ENCODE data around the gene ANO6.
"Not testable (repeated sequence)": the region's sequence is repeated elsewhere in the genome, so short reads cannot be mapped to it uniquely, and the experiment has no call there.

Gene ANO6

GRCh38 chr12:45214071-45214470, 1.8 kb upstream of the ANO6 start:
- DNase-seq: no peak

DNA sequence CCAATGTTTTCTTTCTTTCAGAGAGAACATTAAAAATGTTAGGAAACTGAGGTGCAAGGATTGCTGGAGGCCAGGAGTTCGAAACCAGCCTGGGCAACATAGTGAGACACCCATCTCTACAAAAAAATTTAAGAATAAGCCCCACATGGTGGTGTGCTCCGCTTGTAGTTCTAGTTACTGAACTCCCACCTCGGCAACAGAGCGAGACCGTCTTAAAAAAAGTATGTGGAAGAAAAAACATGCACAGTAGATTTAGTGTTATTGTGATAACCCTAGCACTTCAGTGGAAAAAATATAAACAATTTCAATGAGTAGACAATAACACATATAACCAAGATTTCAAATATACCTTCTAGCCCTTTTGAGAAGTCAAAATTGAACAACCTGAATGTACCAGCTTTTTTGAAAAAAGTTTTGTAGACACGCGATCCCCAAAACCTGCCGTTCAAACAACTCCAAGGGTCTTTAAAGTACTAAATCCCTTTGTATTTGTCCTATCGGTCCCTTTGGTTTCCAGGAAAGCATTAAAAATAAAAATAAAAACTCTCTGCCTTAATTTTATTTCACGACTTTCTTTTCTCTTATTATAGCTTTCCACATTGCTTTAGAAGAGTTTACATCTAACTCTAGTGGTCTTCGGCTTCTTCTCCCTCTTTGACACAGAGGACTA, 1.0 kb upstream of the ANO6 start:
- no peak for DNase-seq

- DNase-seq: no peak
These were observed 511 bp downstream of the ANO6 start for GRCh38 chr12:45216230-45216982.

GRCh38 chr12:45216983-45217485, 1.1 kb downstream of the ANO6 start:
- DNase-seq: no peak

DNA sequence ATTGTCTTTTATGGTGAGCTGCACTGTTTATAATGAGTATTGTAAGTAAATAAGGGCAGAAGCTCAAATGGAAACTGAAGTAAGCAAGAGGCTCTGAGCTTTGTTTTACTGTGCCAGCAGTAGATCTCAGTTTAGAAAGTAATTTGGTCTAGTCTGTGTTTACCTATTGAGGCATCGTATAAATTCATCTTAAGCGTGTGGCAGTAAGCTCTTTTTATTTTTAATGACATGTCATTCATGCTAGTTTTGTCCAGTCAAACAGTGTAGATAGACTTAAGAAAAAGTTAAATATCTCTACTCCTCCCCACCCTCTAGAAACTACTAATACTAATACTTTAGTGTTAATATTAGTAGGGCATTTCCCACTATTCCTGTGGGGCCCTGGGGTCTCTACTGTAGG, 2.0 kb downstream of the ANO6 start:
- DNase-seq: no peak

- no peak for DNase-seq
These were observed 3.7 kb downstream of the ANO6 start for GRCh38 chr12:45219621-45220020.

GRCh38 chr12:45220363-45220931, 4.6 kb downstream of the ANO6 start:
- no peak for DNase-seq

GRCh38 chr12:45220969-45221368, 5.1 kb downstream of the ANO6 start:
- no peak for DNase-seq

GRCh38 chr12:45223868-45224267, 8.0 kb downstream of the ANO6 start:
- no peak for DNase-seq

DNA sequence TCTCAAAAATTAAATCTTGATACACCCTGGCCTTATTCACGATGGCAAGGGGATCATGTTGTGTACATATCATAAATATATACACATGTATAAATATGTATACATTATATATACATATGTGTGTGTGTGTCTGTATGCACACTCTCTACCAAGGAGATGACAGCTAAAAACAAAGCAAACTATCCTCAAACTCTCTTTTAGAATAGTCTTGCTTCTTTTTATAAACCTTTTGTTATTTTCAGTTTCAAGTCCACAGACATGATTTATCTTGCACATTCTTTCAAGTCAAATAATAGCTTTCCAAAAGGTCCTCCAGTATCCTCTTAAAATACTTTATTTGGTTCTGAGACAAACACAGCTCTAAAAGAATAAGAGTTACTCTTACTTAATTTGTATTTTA, 8.4 kb downstream of the ANO6 start:
- no peak for DNase-seq

- DNase-seq: no peak
These were observed 10.1 kb downstream of the ANO6 start for GRCh38 chr12:45226021-45226420.

DNA sequence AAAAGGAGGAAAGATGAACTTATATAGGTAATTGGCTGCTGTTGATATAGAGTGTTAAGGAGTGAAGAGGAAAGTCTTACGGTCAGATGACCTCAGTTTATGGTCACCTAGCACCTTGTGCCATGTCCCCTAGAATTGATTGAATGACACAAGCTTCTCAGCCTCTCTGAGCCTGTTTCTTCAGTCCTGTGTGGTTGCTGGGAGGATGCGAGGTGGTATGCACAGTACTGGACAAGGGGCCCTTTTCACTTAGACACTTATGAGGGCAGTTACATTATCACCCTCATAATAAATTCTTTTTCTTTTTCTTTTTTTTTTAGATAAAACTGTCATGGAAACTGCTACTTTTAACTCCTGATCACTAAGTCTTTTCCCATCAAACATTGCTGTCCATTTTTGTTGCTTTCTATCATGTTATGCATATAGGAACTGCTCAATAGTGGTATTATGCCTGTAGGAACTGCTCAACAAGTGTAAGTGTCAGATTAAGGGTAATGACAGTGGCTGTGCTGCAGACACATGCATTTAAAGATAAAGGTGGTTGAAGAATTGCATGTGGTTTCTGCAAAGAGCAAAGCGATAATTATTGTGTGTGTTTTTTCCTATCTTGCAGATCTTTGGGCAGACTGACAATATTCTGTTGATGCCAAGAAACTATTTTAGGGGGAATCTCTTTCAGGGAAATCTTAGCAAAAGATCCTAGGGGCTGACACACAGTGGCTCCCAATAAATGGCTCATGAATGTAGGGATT, 11.6 kb downstream of the ANO6 start:
- no peak for DNase-seq

GRCh38 chr12:45231515-45232145, 15.7 kb downstream of the ANO6 start:
- no peak for DNase-seq

DNA sequence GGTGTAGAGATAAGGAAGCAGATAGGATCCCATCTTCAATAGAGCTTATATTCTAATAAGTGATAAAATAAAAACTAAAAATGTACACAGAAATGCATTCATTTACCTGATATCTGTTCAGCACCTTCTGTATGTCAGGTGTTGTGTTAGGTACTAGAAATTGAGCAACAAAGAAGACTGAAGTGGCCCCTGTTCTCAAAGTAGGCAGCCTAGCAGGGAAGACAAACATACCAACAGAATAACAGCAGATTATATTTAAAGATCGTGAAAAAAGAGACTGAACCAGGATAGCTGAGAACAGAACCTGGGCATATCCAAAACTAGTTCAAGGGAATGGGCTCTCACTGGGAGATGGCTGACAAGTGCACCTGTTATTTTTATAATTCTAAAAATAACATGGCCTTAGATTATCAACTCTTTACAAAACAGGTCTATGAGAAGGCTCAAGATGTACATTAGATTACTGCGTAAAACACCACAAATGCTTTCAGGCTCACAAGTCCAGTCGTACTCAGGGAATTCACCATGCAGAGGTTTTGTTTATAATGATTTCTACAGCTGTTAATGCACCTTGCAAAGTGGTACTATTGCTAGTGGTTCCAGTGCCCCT, 16.4 kb downstream of the ANO6 start:
- DNase-seq: no peak

- DNase-seq: peak; percentile 53 to 83
These were observed 17.0 kb downstream of the ANO6 start for GRCh38 chr12:45232756-45233372.

DNA sequence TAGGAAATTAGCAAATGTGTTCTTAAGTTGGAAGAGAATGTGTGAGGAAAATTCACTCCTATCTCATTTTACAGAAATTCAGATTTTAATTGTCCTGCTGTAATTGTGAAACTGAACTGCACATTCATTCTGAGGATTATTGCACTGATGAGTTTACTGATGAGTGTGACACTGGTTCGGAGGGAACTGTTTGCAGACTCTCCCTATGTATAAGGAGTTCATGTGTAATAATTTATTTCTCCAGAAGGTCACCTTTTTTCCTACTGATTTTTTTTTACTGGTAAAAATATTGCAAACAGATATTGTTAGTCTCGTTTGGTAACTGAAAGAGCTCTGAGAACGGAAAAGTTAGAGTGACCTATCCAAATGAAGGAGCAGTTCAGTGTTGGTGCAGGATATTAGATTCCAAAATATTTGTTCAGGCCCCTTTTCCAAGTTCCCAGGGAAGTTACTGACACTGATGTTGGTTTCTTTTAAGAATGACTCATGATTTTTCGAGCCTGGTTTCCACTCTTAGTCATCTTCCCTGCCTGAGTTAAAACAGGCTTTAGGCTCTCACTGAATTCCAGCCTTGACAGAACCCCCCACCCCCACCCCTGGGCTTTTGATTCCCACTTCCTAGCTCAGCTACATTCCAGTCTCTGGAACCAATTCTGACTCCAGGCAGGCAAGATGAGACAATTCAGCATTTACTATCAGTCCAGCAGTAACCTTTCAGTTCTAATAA, 18.4 kb downstream of the ANO6 start:
- DNase-seq: peak; percentile 61 to 73

- peak; percentile 30 to 53 for DNase-seq
These were observed 19.5 kb downstream of the ANO6 start for GRCh38 chr12:45235087-45236025.

GRCh38 chr12:45236383-45236782, 20.5 kb downstream of the ANO6 start:
- DNase-seq: not testable (repeated sequence)

DNA sequence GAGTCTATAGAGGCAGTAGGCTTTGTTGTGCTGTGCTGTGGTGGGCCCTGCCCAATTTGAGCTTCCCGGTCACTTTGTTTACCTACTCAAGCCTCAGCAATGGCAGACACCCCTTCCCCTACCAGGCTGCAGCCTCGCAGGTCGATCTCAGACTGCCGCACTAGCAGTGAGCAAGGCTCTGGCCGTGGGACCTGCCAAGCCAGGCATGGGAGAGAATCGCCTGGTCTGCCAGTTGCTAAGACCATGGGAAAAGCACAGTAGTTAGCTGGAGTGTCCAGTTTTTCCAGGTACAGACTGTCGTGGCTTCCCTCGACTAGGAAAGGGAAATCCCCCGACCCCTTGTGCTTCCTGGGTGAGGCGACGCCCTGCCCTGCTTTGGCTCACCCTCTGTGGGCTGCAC, 26.3 kb downstream of the ANO6 start:
- no peak for DNase-seq

DNA sequence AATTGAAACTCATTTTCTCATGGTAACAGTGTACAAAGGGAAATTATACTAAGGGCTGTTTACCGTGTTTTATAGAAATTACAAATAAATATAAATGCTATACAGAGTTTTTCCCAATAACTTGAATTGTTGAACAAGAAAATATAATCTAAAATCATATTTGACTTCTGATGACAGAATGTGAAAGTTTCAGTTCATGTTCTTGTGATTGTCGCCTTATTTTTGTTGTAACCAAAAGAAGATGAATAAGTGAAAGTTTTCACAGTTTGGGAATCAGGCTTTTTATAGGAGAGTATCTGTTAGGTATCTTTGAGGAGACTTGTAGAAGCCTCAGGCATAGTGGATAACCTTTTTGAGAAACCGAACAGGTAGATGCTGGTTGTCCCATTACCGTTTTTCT, 28.1 kb downstream of the ANO6 start:
- no peak for DNase-seq

Measured in inflammatory macrophage treated with lipopolysaccharide for 1 hour (primary cell).